K562 (cell line): Measurements from ENCODE around the gene HIVEP3. TPM values are rescaled to one million over a fixed set of nuclear protein-coding genes. Genes with fewer than 3 reads are reported as not detected.

ENCODE experiments used
- COPS2 ChIP-seq: fragments of 450-650 bp; conservative IDR thresholded peaks from 2 replicates; pipeline ENCODE4 v1.6.1; 2016; ENCODE audit warnings: mild to moderate bottlenecking, moderate library complexity
- GATA2 ChIP-seq: sonication (generic); formaldehyde crosslinking; IDR thresholded peaks from 2 replicates; pipeline ENCODE4 v1.4.0; 2020; ENCODE audit warnings: mild to moderate bottlenecking, missing genetic modification reagents
- JUND ChIP-seq, 2 experiments: IDR thresholded peaks; 2 replicates in 1 of 2; 3 replicates in 1 of 2; pipeline ENCODE4 v1.6.1; 2011; ENCODE audit warnings: borderline replicate concordance in 2 of 2, low read depth in 2 of 2, low read length in 2 of 2, improper control_type of control experiment in 1 of 2, missing biosample characterization in 1 of 2, missing genetic modification characterization in 1 of 2, missing genetic modification reagents in 1 of 2
- LARP7 ChIP-seq: fragments of 450-650 bp; IDR thresholded peaks from 2 replicates; pipeline ENCODE4 v1.6.1; 2016
- MTA1 ChIP-seq: fragments of 450-650 bp; IDR thresholded peaks from 2 replicates; pipeline ENCODE4 v1.6.1; 2017; ENCODE audit warnings: borderline replicate concordance
- NR1H2 ChIP-seq: sonication (generic); formaldehyde crosslinking; IDR thresholded peaks from 2 replicates; pipeline ENCODE4 v1.4.0; 2020; ENCODE audit warnings: mild to moderate bottlenecking, missing genetic modification reagents
- RBM14 ChIP-seq: fragments of 200-400 bp; formaldehyde crosslinking; IDR thresholded peaks from 2 replicates; pipeline ENCODE4 v1.6.1; 2018; ENCODE audit warnings: low read depth, mild to moderate bottlenecking, low read length, moderate library complexity, borderline replicate concordance; ENCODE audit not compliant: insufficient read depth
- RBM39 ChIP-seq: fragments of 200-400 bp; formaldehyde crosslinking; optimal IDR thresholded peaks from 2 replicates; pipeline ENCODE3; 2018; ENCODE audit warnings: low read depth, low read length
- RHOXF2B ChIP-seq: fragments of 250-450 bp; sonication (Bioruptor Pico); conservative IDR thresholded peaks from 2 replicates; pipeline ENCODE4 v1.5.1; 2021
- TEAD2 ChIP-seq: fragments of 450-650 bp; IDR thresholded peaks from 2 replicates; pipeline ENCODE4 v1.6.1; 2016; ENCODE audit warnings: missing genetic modification characterization, control low read depth, missing compliant biosample characterization
- ZBTB34 ChIP-seq: fragments of 250-450 bp; sonication (Bioruptor Pico); IDR thresholded peaks from 2 replicates; pipeline ENCODE4 v1.8.0; 2021; ENCODE audit warnings: mild to moderate bottlenecking, moderate library complexity
- ZNF3 ChIP-seq: fragments of 250-450 bp; sonication (Bioruptor Pico); IDR thresholded peaks from 2 replicates; pipeline ENCODE4 v1.5.0; 2021; ENCODE audit warnings: mild to moderate bottlenecking, moderate library complexity
- ZNF354B ChIP-seq: fragments of 250-450 bp; sonication (Bioruptor Pico); IDR thresholded peaks from 2 replicates; pipeline ENCODE4 v1.4.0; 2020
- ZNF518B ChIP-seq: fragments of 250-450 bp; sonication (Bioruptor Pico); IDR thresholded peaks from 2 replicates; pipeline ENCODE4 v1.5.0; 2021; ENCODE audit warnings: mild to moderate bottlenecking, moderate library complexity
- ZNF655 ChIP-seq: fragments of 250-450 bp; sonication (Bioruptor Pico); IDR thresholded peaks from 2 replicates; pipeline ENCODE4 v1.5.0; 2021
- polyA plus RNA-seq, 8 experiments: library from polyadenylated mRNA; depleted of rRNA in 4 of 8; stranded (reverse) in 5 of 8; unstranded in 3 of 8; fragments of >200 nt; fragmentation: Nextera tagmentation in 2 of 8; fragmentation: Illumina TruSeq in 1 of 8; extraction: Ambion mirVana in 2 of 8; extraction: Trizol in 1 of 8; gene quantifications; 2 replicates each; pipeline versions ENCODE4 v1.2.1 to v1.2.3, GENCODE V29; 2011 to 2014; ENCODE audit warnings: inconsistent platforms in 1 of 8, missing spikeins in 1 of 8
- total RNA-seq, 7 experiments: library from RNA; depleted of rRNA in 6 of 7; stranded (reverse); fragments of >200 nt in 6 of 7; fragmentation: Illumina TruSeq in 2 of 7; extraction: Trizol in 2 of 7; gene quantifications; 2 replicates each; pipeline versions ENCODE4 v1.2.1 to v1.2.3, GENCODE V29; 2011 to 2021; ENCODE audit warnings: low replicate concordance in 1 of 7
- TF ChIP-seq, protein P1 (sequence below): sonication (generic); formaldehyde crosslinking; IDR thresholded peaks from 2 replicates; pipeline ENCODE4 v1.8.0; 2022; ENCODE audit warnings: mild to moderate bottlenecking, missing genetic modification reagents
- TF ChIP-seq, protein P2 (sequence below): fragments of 450-650 bp; formaldehyde crosslinking; conservative IDR thresholded peaks from 2 replicates; pipeline ENCODE4 v1.4.0; 2022; ENCODE audit warnings: mild to moderate bottlenecking, missing genetic modification characterization
- TF ChIP-seq, protein P3 (sequence below): fragments of 450-650 bp; formaldehyde crosslinking; IDR thresholded peaks from 2 replicates; pipeline ENCODE4 v1.4.0; 2020; ENCODE audit warnings: mild to moderate bottlenecking, moderate library complexity

Gene HIVEP3
- total and polyA plus RNA-seq, 9 of the 15 experiments (the other 6 are each of a cell fraction or from before 2014, with no cell fraction given): 0.09 to 0.58 (median 0.34) TPM; not detected in 1

GRCh38 chr1:41870076-41870562 lies 48.6 kb downstream of the HIVEP3 start (continued):
- TF ChIP-seq, protein P1, sequence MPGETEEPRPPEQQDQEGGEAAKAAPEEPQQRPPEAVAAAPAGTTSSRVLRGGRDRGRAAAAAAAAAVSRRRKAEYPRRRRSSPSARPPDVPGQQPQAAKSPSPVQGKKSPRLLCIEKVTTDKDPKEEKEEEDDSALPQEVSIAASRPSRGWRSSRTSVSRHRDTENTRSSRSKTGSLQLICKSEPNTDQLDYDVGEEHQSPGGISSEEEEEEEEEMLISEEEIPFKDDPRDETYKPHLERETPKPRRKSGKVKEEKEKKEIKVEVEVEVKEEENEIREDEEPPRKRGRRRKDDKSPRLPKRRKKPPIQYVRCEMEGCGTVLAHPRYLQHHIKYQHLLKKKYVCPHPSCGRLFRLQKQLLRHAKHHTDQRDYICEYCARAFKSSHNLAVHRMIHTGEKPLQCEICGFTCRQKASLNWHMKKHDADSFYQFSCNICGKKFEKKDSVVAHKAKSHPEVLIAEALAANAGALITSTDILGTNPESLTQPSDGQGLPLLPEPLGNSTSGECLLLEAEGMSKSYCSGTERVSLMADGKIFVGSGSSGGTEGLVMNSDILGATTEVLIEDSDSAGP: no peak
- TF ChIP-seq, protein P2, sequence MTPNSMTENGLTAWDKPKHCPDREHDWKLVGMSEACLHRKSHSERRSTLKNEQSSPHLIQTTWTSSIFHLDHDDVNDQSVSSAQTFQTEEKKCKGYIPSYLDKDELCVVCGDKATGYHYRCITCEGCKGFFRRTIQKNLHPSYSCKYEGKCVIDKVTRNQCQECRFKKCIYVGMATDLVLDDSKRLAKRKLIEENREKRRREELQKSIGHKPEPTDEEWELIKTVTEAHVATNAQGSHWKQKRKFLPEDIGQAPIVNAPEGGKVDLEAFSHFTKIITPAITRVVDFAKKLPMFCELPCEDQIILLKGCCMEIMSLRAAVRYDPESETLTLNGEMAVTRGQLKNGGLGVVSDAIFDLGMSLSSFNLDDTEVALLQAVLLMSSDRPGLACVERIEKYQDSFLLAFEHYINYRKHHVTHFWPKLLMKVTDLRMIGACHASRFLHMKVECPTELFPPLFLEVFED (CRISPR knock-in tag): no peak
- TF ChIP-seq ZNF3 (CRISPR knock-in tag) (no peak), LARP7 (no peak), ZNF518B (CRISPR knock-in tag) (no peak), RBM14 (no peak), ZNF655 (CRISPR knock-in tag) (no peak), MTA1 (no peak), NR1H2 (CRISPR knock-in tag) (no peak), TEAD2 (tag) (no peak), RBM39 (no peak), RHOXF2B (CRISPR knock-in tag) (no peak), COPS2 (no peak), GATA2 (CRISPR knock-in tag) (no peak), ZBTB34 (CRISPR knock-in tag) (no peak), ZNF354B (CRISPR knock-in tag) (no peak), JUND (IDR thresholded peaks at IDR 0.05; ENCODE audit: borderline replicate concordance, low read depth, low read length) (peak; percentile 98), JUND (tag; IDR thresholded peaks at IDR 0.05; ENCODE audit: borderline replicate concordance, low read depth, low read length) (peak; percentile 99)
- TF ChIP-seq, protein P3, sequence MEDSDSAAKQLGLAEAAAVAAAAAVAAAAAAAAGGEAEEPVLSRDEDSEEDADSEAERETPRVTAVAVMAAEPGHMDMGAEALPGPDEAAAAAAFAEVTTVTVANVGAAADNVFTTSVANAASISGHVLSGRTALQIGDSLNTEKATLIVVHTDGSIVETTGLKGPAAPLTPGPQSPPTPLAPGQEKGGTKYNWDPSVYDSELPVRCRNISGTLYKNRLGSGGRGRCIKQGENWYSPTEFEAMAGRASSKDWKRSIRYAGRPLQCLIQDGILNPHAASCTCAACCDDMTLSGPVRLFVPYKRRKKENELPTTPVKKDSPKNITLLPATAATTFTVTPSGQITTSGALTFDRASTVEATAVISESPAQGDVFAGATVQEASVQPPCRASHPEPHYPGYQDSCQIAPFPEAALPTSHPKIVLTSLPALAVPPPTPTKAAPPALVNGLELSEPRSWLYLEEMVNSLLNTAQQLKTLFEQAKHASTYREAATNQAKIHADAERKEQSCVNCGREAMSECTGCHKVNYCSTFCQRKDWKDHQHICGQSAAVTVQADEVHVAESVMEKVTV (CRISPR knock-in tag): no peak
